ENCODE results near the gene ZNF579. TPM values are rescaled to one million over a fixed set of nuclear protein-coding genes. Genes with fewer than 3 reads are reported as not detected.

Gene ZNF579
- total and polyA plus RNA-seq, 10 of the 15 experiments (the other 5 are each of a cell fraction or from before 2014, with no cell fraction given) = 0.11 to 11.7 (median 1.5) TPM

GRCh38 chr19:55580628-55581144 lies at the start of gene ZNF579 (continued):
- TF ChIP-seq DPF2 (IDR thresholded peaks at IDR 0.05) (0 out of 2 replicates have a peak, but pooled peaks have one; percentile 13), MEF2B (IDR thresholded peaks at IDR 0.05; ENCODE audit: partially characterized antibody, poor library complexity, severe bottlenecking) (peak; percentile 18), MXI1 (IDR thresholded peaks at IDR 0.05; ENCODE audit: low read depth, low read length) (peak; percentile 68; the same call in 1 of the 2 replicates), IRF4 (IDR thresholded peaks at IDR 0.05; ENCODE audit: low read depth, low read length) (peak; percentile 75; the same call in 1 of the 2 replicates), TBL1XR1 (IDR thresholded peaks at IDR 0.05; ENCODE audit: low read depth, low read length) (0 out of 2 replicates have a peak, but pooled peaks have one; percentile 47), SRF (IDR thresholded peaks at IDR 0.05; ENCODE audit: low read depth in 2 of 2, low read length in 2 of 2) (peak in 1 of 2 experiments; percentile 82; a peak in 2 of 4 replicates), GABPA (IDR thresholded peaks at IDR 0.05; ENCODE audit: low read depth) (peak; percentile 94), SP1 (IDR thresholded peaks at IDR 0.05; ENCODE audit: low read depth, low read length) (peak; percentile 54), ZBTB40 (IDR thresholded peaks at IDR 0.05; ENCODE audit: borderline replicate concordance) (peak; percentile 95), TCF3 (IDR thresholded peaks at IDR 0.05; ENCODE audit: borderline replicate concordance, insufficient read depth, low read depth, low read length) (0 out of 2 replicates have a peak, but pooled peaks have one; percentile 25), PML (IDR thresholded peaks at IDR 0.05; ENCODE audit: low read length) (peak; percentile 56; the same call in 1 of the 2 replicates), ETV6 (conservative IDR thresholded peaks at IDR 0.05 in 1 of 2, IDR thresholded peaks at IDR 0.05 in 1 of 2; ENCODE audit: borderline replicate concordance in 1 of 2, low read depth in 1 of 2) (peak in 1 of 2 experiments; percentile 71; a peak in 2 of 4 replicates), CREB1 (IDR thresholded peaks at IDR 0.05; ENCODE audit: low read depth) (0 out of 2 replicates have a peak, but pooled peaks have one; percentile 49), CREM (IDR thresholded peaks at IDR 0.05; ENCODE audit: low read depth) (no peak; the same call in 1 of the 2 replicates), POLR2AphosphoS2 (IDR thresholded peaks at IDR 0.05; ENCODE audit: low read depth, low read length) (0 out of 2 replicates have a peak, but pooled peaks have one; percentile 30), ZSCAN29 (IDR thresholded peaks at IDR 0.05) (no peak), LARP7 (IDR thresholded peaks at IDR 0.05) (no peak), ELK1 (IDR thresholded peaks at IDR 0.05; ENCODE audit: low read depth, low read length) (peak; percentile 69; the same call in 1 of the 2 replicates), E2F8 (IDR thresholded peaks at IDR 0.05; ENCODE audit: low read depth, partially characterized antibody) (peak; percentile 63), STAT3 (IDR thresholded peaks at IDR 0.05; ENCODE audit: low read depth, low read length) (no peak), EP300 (IDR thresholded peaks at IDR 0.05; ENCODE audit: borderline replicate concordance in 1 of 2, control insufficient read depth in 1 of 2, low read depth in 2 of 2, low read length in 2 of 2) (0 out of 4 replicates have a peak, but pooled peaks of 1 of the 2 experiments have one; percentile 5), POLR2A (IDR thresholded peaks at IDR 0.05; ENCODE audit: low read depth, low read length) (peak; percentile 75), HDAC6 (IDR thresholded peaks at IDR 0.05; ENCODE audit: unreplicated experiment) (no peak)
